Astrocyte (in vitro differentiated cells and primary cell): Measurements from ENCODE around the gene KANK4. TPM values are rescaled to one million over a fixed set of nuclear protein-coding genes. Genes with fewer than 3 reads are reported as not detected.
A peak's percentile ranks its signal among the peaks of the same experiment; 100 is the strongest.

ENCODE experiments used
- DNase-seq: peaks from one replicate; pipeline ENCODE4 v3.0.0-alpha.2; 2010; ENCODE audit warnings: low read depth
- FAIRE-seq: peaks from 2 replicates; lab custom pipeline; 2011; peaks lifted over from hg19 to GRCh38; lab: Jason Lieb, UNC
- H2AFZ ChIP-seq: 2 replicates; pipeline ENCODE4 v1.6.0; 2012; ENCODE audit warnings: low read depth, low read length, inconsistent platforms
- H3K27ac ChIP-seq: 2 replicates; pipeline ENCODE4 v1.5.1; 2011; ENCODE audit warnings: low read depth, low read length, inconsistent platforms
- H3K27me3 ChIP-seq: 2 replicates; pipeline ENCODE4 v1.6.0; 2011; ENCODE audit warnings: low read length, inconsistent platforms; ENCODE audit not compliant: insufficient read depth
- H3K36me3 ChIP-seq: 2 replicates; pipeline ENCODE4 v1.5.1; 2011; ENCODE audit warnings: low read length, inconsistent platforms; ENCODE audit not compliant: insufficient read depth
- H3K4me1 ChIP-seq: 2 replicates; pipeline ENCODE4 v1.5.1; 2011; ENCODE audit warnings: low read length, inconsistent platforms; ENCODE audit not compliant: insufficient read depth
- H3K4me2 ChIP-seq: 2 replicates; pipeline ENCODE4 v1.6.0; 2012; ENCODE audit warnings: low read length, inconsistent platforms
- H3K4me3 ChIP-seq: 2 replicates; pipeline ENCODE4 v1.5.1; 2011; ENCODE audit warnings: low read depth, mild to moderate bottlenecking, low read length, inconsistent platforms; ENCODE audit not compliant: insufficient read depth
- H3K79me2 ChIP-seq: 2 replicates; pipeline ENCODE4 v1.6.0; 2012; ENCODE audit warnings: mild to moderate bottlenecking, low read length, inconsistent platforms; ENCODE audit not compliant: insufficient read depth
- H3K9ac ChIP-seq: 2 replicates; pipeline ENCODE4 v1.6.0; 2012; ENCODE audit warnings: mild to moderate bottlenecking, low read length, inconsistent platforms
- H3K9me3 ChIP-seq: 2 replicates; pipeline ENCODE4 v1.5.1; 2012; ENCODE audit warnings: low read depth, mild to moderate bottlenecking, low read length, inconsistent platforms; ENCODE audit not compliant: insufficient read depth
- H4K20me1 ChIP-seq: 2 replicates; pipeline ENCODE4 v1.6.0; 2012; ENCODE audit warnings: low read length, inconsistent platforms; ENCODE audit not compliant: insufficient read depth
- H3K27ac Mint-ChIP-seq: one replicate; pipeline ENCODE4 v1.8.0; 2021; ENCODE audit warnings: mild to moderate bottlenecking, mixed read lengths; ENCODE audit not compliant: unreplicated experiment
- H3K27me3 Mint-ChIP-seq: one replicate; pipeline ENCODE4 v1.8.0; 2021; ENCODE audit warnings: low read depth, mixed read lengths; ENCODE audit not compliant: unreplicated experiment
- H3K36me3 Mint-ChIP-seq: one replicate; pipeline ENCODE4 v1.8.0; 2021; ENCODE audit warnings: low read depth, mixed read lengths; ENCODE audit not compliant: unreplicated experiment
- H3K4me1 Mint-ChIP-seq: one replicate; pipeline ENCODE4 v1.8.0; 2021; ENCODE audit warnings: low read depth, mixed read lengths; ENCODE audit not compliant: unreplicated experiment
- H3K4me3 Mint-ChIP-seq: one replicate; pipeline ENCODE4 v1.8.0; 2021; ENCODE audit warnings: mild to moderate bottlenecking, moderate library complexity, mixed read lengths; ENCODE audit not compliant: unreplicated experiment
- H3K9me3 Mint-ChIP-seq: one replicate; pipeline ENCODE4 v1.8.0; 2021; ENCODE audit warnings: mild to moderate bottlenecking, mixed read lengths; ENCODE audit not compliant: unreplicated experiment
- CTCF ChIP-seq: IDR thresholded peaks from 2 replicates; pipeline ENCODE4 v1.5.1; 2011; ENCODE audit warnings: low read depth, mild to moderate bottlenecking, inconsistent platforms, low read length, moderate library complexity; ENCODE audit not compliant: insufficient read depth
- EZH2 ChIP-seq: IDR thresholded peaks from 2 replicates; pipeline ENCODE4 v1.6.1; 2012; ENCODE audit warnings: mild to moderate bottlenecking, low read length, inconsistent platforms; ENCODE audit not compliant: insufficient read depth
- total RNA-seq: library from RNA; stranded (reverse); gene quantifications from 2 replicates; pipeline ENCODE4 v1.2.1, GENCODE V29; 2021

KANK4 gene
- total RNA-seq, 1 donor from 2014 or later: 8.5 TPM

- Histone ChIP-seq H3K9me3 (no peaks in the 10 kb centered on the region), H3K79me2 (no peaks in the 10 kb centered on the region), H3K4me2 (no peak overlapping the region), H2AFZ (no peak overlapping the region), H3K27ac (no peak overlapping the region), H4K20me1 (no peaks in the 10 kb centered on the region), H3K4me3 (no peak overlapping the region), H3K4me1 (peaks cover 13% of the 10 kb centered on the region), H3K27me3 (no peaks in the 10 kb centered on the region), H3K36me3 (no peaks in the 10 kb centered on the region), H3K9ac (no peak overlapping the region)
- FAIRE-seq (no peak), DNase-seq (no peak)
- Mint-ChIP-seq H3K4me1 (peaks cover 31% of the 10 kb centered on the region), H3K9me3 (no peaks in the 10 kb centered on the region), H3K4me3 (no peak overlapping the region), H3K27ac (no peak overlapping the region), H3K36me3 (no peaks in the 10 kb centered on the region), H3K27me3 (no peaks in the 10 kb centered on the region)
- TF ChIP-seq EZH2 (no peak), CTCF (no peak)
Measured at GRCh38 chr1:62227496-62227895, 91.7 kb downstream of the KANK4 start.

GRCh38 chr1:62224182-62224581 is 95.1 kb downstream of the KANK4 start:
- H3K4me2 ChIP-seq: no peak overlapping the region
- H3K4me1 Mint-ChIP-seq: peaks cover 8% of the 10 kb centered on the region
- no peak for FAIRE-seq

More at GRCh38 chr1:62224182-62224581, 95.1 kb downstream of the KANK4 start:
- no peaks in the 10 kb centered on the region for H3K9me3 Mint-ChIP-seq
- no peak overlapping the region for H3K27ac ChIP-seq
- H3K9ac ChIP-seq: no peak overlapping the region
- H3K36me3 Mint-ChIP-seq: no peaks in the 10 kb centered on the region
- no peak for DNase-seq
- H3K4me3 Mint-ChIP-seq: no peak overlapping the region
- no peaks in the 10 kb centered on the region for H3K79me2 ChIP-seq
- H2AFZ ChIP-seq: no peak overlapping the region
- H4K20me1 ChIP-seq: no peaks in the 10 kb centered on the region
- TF ChIP-seq EZH2 (no peak), CTCF (no peak)
- H3K9me3 ChIP-seq: no peaks in the 10 kb centered on the region
- H3K27me3 ChIP-seq: no peaks in the 10 kb centered on the region
- no peaks in the 10 kb centered on the region for H3K27me3 Mint-ChIP-seq
- no peaks in the 10 kb centered on the region for H3K4me1 ChIP-seq
- H3K4me3 ChIP-seq: no peak overlapping the region
- H3K27ac Mint-ChIP-seq: peak overlapping the region; percentile 26
- no peaks in the 10 kb centered on the region for H3K36me3 ChIP-seq
